Chondrocyte (in vitro differentiated cells): ENCODE results near the gene ERBB4. TPM values are rescaled to one million over a fixed set of nuclear protein-coding genes. Genes with fewer than 3 reads are reported as not detected.

Experiments
- DNase-seq: peaks from one replicate; pipeline ENCODE4 v3.0.0; 2021; ENCODE audit warnings: mixed read lengths, low spot score
- H3K27ac Mint-ChIP-seq: one replicate; pipeline ENCODE4 v1.8.0; 2021; ENCODE audit warnings: mild to moderate bottlenecking, moderate library complexity, mixed read lengths; ENCODE audit not compliant: unreplicated experiment
- H3K27me3 Mint-ChIP-seq: 2 replicates; pipeline ENCODE4 v1.8.0; 2021; ENCODE audit warnings: low read depth, mixed read lengths
- H3K36me3 Mint-ChIP-seq: 2 replicates; pipeline ENCODE4 v1.8.0; 2021; ENCODE audit warnings: low read depth, mixed read lengths
- H3K4me1 Mint-ChIP-seq: 2 replicates; pipeline ENCODE4 v1.8.0; 2021; ENCODE audit warnings: low read depth, mild to moderate bottlenecking, mixed read lengths
- H3K4me3 Mint-ChIP-seq: one replicate; pipeline ENCODE4 v1.8.0; 2021; ENCODE audit warnings: mild to moderate bottlenecking, moderate library complexity, mixed read lengths; ENCODE audit not compliant: unreplicated experiment
- H3K9me3 Mint-ChIP-seq: 2 replicates; pipeline ENCODE4 v1.8.0; 2021; ENCODE audit warnings: low read depth, mixed read lengths
- CTCF ChIP-seq: fragments of 200-600 bp; sonication (generic); IDR thresholded peaks from 2 replicates; pipeline ENCODE4 v1.5.0; 2021; ENCODE audit warnings: antibody characterized with exemption, mild to moderate bottlenecking, moderate library complexity
- total RNA-seq: library from RNA; stranded (reverse); gene quantifications from 3 replicates; pipeline ENCODE4 v1.2.1, GENCODE V29; 2021

The ERBB4 gene
- total RNA-seq, 1 donor from 2014 or later = 1.3 TPM

GRCh38 chr2:211367293-211367692 lies 1171.3 kb downstream of the ERBB4 start:
- no peak for TF ChIP-seq CTCF
- Mint-ChIP-seq H3K4me1 (no peaks in the 10 kb centered on the region), H3K27ac (no peak overlapping the region), H3K36me3 (peaks cover 1% of the 10 kb centered on the region), H3K4me3 (no peak overlapping the region), H3K9me3 (peaks cover 7% of the 10 kb centered on the region), H3K27me3 (peaks cover 3% of the 10 kb centered on the region)
- DNase-seq = no peak

GRCh38 chr2:211364911-211365310 lies 1173.7 kb downstream of the ERBB4 start:
- no peak for TF ChIP-seq CTCF
- H3K4me1 Mint-ChIP-seq = no peaks in the 10 kb centered on the region
- no peak for DNase-seq
- H3K36me3 Mint-ChIP-seq = peaks cover 3% of the 10 kb centered on the region
- H3K27ac Mint-ChIP-seq = no peak overlapping the region
- H3K9me3 Mint-ChIP-seq = peaks cover 9% of the 10 kb centered on the region
- no peak overlapping the region for H3K4me3 Mint-ChIP-seq
- H3K27me3 Mint-ChIP-seq = peaks cover 3% of the 10 kb centered on the region

- Mint-ChIP-seq H3K9me3 (peaks cover 9% of the 10 kb centered on the region), H3K4me3 (no peak overlapping the region), H3K4me1 (no peaks in the 10 kb centered on the region), H3K27ac (no peak overlapping the region), H3K27me3 (peaks cover 5% of the 10 kb centered on the region), H3K36me3 (peaks cover 3% of the 10 kb centered on the region)
- no peak for TF ChIP-seq CTCF
- no peak for DNase-seq
Observed at GRCh38 chr2:211361383-211361782, 1177.2 kb downstream of the ERBB4 start.

GRCh38 chr2:211359347-211359746 lies 1179.3 kb downstream of the ERBB4 start:
- no peak overlapping the region for H3K4me3 Mint-ChIP-seq
- peaks cover 5% of the 10 kb centered on the region for H3K27me3 Mint-ChIP-seq
- H3K9me3 Mint-ChIP-seq = peaks cover 9% of the 10 kb centered on the region
- peaks cover 2% of the 10 kb centered on the region for H3K36me3 Mint-ChIP-seq
- no peaks in the 10 kb centered on the region for H3K4me1 Mint-ChIP-seq
- no peak for DNase-seq
- H3K27ac Mint-ChIP-seq = no peak overlapping the region
- no peak for TF ChIP-seq CTCF

- DNase-seq = no peak
- H3K9me3 Mint-ChIP-seq = peaks cover 2% of the 10 kb centered on the region
- no peaks in the 10 kb centered on the region for H3K4me1 Mint-ChIP-seq
- no peak for TF ChIP-seq CTCF
- H3K36me3 Mint-ChIP-seq = peaks cover 2% of the 10 kb centered on the region
- H3K27ac Mint-ChIP-seq = no peak overlapping the region
- peaks cover 1% of the 10 kb centered on the region for H3K27me3 Mint-ChIP-seq
- H3K4me3 Mint-ChIP-seq = no peak overlapping the region
Observed at GRCh38 chr2:211358504-211358903, 1180.1 kb downstream of the ERBB4 start.
